Measurements from ENCODE around the gene GMPPB. TPM values are rescaled to one million over a fixed set of nuclear protein-coding genes. Genes with fewer than 3 reads are reported as not detected.
A peak's percentile ranks its signal among the peaks of the same experiment; 100 is the strongest.

GMPPB gene
- polyA plus RNA-seq, 3 donors = 14.7 to 17.6 (median 17.6) TPM

DNA sequence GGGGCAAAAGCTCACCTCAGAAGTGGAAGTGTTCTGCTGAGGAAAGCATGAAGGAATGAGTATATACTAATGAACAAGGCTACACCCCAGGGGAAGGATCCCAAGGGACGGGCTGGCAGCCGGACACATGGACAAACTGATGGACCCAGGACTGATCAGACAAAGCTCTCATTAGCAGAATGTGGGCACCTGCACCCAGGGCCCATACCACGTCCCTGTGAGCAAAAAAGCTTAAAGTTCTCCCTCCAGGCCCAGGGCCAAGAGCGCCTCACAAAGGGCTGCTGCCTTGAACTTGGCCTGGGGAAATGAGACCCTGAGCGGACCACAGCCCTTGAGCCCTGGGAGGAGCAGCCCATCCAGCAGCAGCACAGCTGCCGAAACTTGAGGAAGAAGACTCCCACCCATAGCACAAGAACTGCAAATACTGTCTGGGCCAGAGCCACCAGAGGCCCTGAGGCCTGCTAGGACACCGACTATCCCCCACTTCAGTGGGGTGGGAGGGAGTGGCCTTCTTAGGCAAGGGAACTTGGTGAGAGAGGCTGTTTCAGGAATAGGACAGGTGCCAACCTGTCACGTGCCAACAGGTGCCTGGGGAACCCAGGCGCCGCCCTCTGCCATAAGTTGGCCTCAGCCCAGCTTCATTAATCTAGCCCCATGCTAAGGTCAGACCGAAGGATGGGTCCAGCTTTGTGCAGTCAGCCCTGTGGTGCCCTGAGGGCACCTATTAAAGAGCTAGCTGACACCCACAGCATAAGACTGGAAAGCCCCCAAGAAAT is 2.3 kb upstream of the GMPPB start:
- WGBS (ENCODE audit: insufficient coverage) = 97% methylated on average over 8 of the region's 11 CpGs
- peak overlapping the region in 1 of 2 donors; percentile 92 for H3K27ac ChIP-seq (ENCODE audit: low read depth in 1 of 2, low read length in 2 of 2)
- H3K36me3 Mint-ChIP-seq = peaks cover 37 to 63% of the 10 kb centered on the region in 2 donors

DNA sequence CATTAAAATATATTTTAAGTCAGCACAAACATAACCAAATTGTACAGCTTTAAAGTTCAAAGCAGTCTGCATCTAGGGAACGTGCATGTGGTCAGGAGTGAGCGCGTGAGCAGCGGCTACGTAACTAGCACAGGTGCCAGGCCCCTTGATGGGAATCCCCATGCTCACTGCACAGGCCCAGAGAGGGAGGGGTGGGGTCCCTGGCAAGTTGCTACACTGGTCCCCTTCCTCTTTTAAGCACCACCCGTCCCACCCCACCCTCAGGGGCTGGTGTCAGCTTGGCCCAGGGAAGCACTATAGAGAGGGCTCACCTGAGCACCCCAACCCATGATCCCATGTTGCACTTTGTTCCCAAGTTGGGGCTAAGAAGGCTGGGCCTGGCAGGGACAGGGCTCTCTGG is 835 bp upstream of the GMPPB start:
- peak in 1 of 3 donors; percentile 54 for DNase-seq
- peak overlapping the region; percentile 90 to 97 (median 95) for H3K27ac Mint-ChIP-seq
- no peaks in the 10 kb centered on the region for H3K27me3 Mint-ChIP-seq (ENCODE audit: low read depth in 3 of 3)
- H3K4me3 ChIP-seq (replicated peaks in 1 of 3; ENCODE audit: low read depth in 2 of 3, low read length in 3 of 3) = peak overlapping the region; percentile 46 to 88 (median 53)
- peaks cover 40 to 60% of the 10 kb centered on the region in 2 donors for H3K36me3 ChIP-seq (replicated peaks in 1 of 2; ENCODE audit: control insufficient read depth in 1 of 2, insufficient read depth in 2 of 2, low read length in 2 of 2)
- H3K36me3 Mint-ChIP-seq = peaks cover 38 to 59% of the 10 kb centered on the region in 2 donors
- H3K4me2 ChIP-seq (replicated peaks; ENCODE audit: extremely low read depth, low read length, poor library complexity, severe bottlenecking) = peak overlapping the region; percentile 93
- peak overlapping the region; percentile 92 for H2AFZ ChIP-seq (ENCODE audit: insufficient read depth, low read depth, low read length, poor library complexity, severe bottlenecking)
- H3K27ac ChIP-seq (ENCODE audit: low read depth in 1 of 2, low read length in 2 of 2) = peak overlapping the region; percentile 77 to 92
- H3K27me3 ChIP-seq (ENCODE audit: control insufficient read depth in 2 of 2, insufficient read depth in 2 of 2, low read length in 2 of 2) = no peaks in the 10 kb centered on the region
- WGBS (ENCODE audit: insufficient coverage) = no CpG with 5 or more reads among the region's 6 CpGs
- peaks cover 24% of the 10 kb centered on the region for H3K4me1 Mint-ChIP-seq
- no peaks in the 10 kb centered on the region for H3K9me3 Mint-ChIP-seq
- TF ChIP-seq, protein P1, sequence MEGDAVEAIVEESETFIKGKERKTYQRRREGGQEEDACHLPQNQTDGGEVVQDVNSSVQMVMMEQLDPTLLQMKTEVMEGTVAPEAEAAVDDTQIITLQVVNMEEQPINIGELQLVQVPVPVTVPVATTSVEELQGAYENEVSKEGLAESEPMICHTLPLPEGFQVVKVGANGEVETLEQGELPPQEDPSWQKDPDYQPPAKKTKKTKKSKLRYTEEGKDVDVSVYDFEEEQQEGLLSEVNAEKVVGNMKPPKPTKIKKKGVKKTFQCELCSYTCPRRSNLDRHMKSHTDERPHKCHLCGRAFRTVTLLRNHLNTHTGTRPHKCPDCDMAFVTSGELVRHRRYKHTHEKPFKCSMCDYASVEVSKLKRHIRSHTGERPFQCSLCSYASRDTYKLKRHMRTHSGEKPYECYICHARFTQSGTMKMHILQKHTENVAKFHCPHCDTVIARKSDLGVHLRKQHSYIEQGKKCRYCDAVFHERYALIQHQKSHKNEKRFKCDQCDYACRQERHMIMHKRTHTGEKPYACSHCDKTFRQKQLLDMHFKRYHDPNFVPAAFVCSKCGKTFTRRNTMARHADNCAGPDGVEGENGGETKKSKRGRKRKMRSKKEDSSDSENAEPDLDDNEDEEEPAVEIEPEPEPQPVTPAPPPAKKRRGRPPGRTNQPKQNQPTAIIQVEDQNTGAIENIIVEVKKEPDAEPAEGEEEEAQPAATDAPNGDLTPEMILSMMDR (IDR thresholded peaks at IDR 0.05) = no peak
- H4K20me1 ChIP-seq (ENCODE audit: insufficient read depth, low read length) = peaks cover 19% of the 10 kb centered on the region
- peaks cover 22% of the 10 kb centered on the region for H3K79me2 ChIP-seq (ENCODE audit: insufficient read depth, low read length)
- H3K4me1 ChIP-seq (ENCODE audit: control insufficient read depth in 1 of 2, insufficient read depth in 2 of 2, low read length in 2 of 2) = peaks cover 24 to 31% of the 10 kb centered on the region in 2 donors
- peak overlapping the region; percentile 91 for H3K9ac ChIP-seq (ENCODE audit: insufficient read depth, low read length, poor library complexity, severe bottlenecking)
- H3K4me3 Mint-ChIP-seq = peak overlapping the region; percentile 87 to 95
- intact Hi-C loops (cut with micrococcal nuclease) = loop anchor here (5.0 to 10.0 kb wide), 3 partner anchors 50 to 63 kb away; partner anchors contain the start of genes APEH (in 2 of the 2) and IP6K1 (in 2 of the 2)
- H3K9me3 ChIP-seq (replicated peaks in 1 of 2; ENCODE audit: control insufficient read depth in 1 of 2, insufficient read depth in 1 of 2, low read length in 2 of 2) = no peaks in the 10 kb centered on the region

More for the DNA sequence above, 2.3 kb upstream of the GMPPB start:
- no peak overlapping the region for H3K4me3 Mint-ChIP-seq
- H3K27me3 Mint-ChIP-seq (ENCODE audit: low read depth in 3 of 3) = no peaks in the 10 kb centered on the region
- H3K9ac ChIP-seq (ENCODE audit: insufficient read depth, low read length, poor library complexity, severe bottlenecking) = no peak overlapping the region
- peak in 1 of 3 donors; percentile 2 for DNase-seq
- H3K4me2 ChIP-seq (replicated peaks; ENCODE audit: extremely low read depth, low read length, poor library complexity, severe bottlenecking) = no peak overlapping the region
- peaks cover 42 to 68% of the 10 kb centered on the region in 2 donors for H3K36me3 ChIP-seq (replicated peaks in 1 of 2; ENCODE audit: control insufficient read depth in 1 of 2, insufficient read depth in 2 of 2, low read length in 2 of 2)
- H3K4me1 Mint-ChIP-seq = peaks cover 20% of the 10 kb centered on the region
- no peaks in the 10 kb centered on the region for H3K9me3 ChIP-seq (replicated peaks in 1 of 2; ENCODE audit: control insufficient read depth in 1 of 2, insufficient read depth in 1 of 2, low read length in 2 of 2)
- peaks cover 19 to 25% of the 10 kb centered on the region in 2 donors for H3K4me1 ChIP-seq (ENCODE audit: control insufficient read depth in 1 of 2, insufficient read depth in 2 of 2, low read length in 2 of 2)
- H3K27ac Mint-ChIP-seq = peak overlapping the region in 5 of 7 donors; percentile 10 to 92 (median 27)
- H2AFZ ChIP-seq (ENCODE audit: insufficient read depth, low read depth, low read length, poor library complexity, severe bottlenecking) = no peak overlapping the region
- intact Hi-C loops (cut with micrococcal nuclease) = loop anchor here (10.0 kb wide), 2 partner anchors 51 to 59 kb away; partner anchors contain the start of genes APEH (in 2 of the 2) and IP6K1 (in 1 of the 2)
- no peaks in the 10 kb centered on the region for H3K27me3 ChIP-seq (ENCODE audit: control insufficient read depth in 2 of 2, insufficient read depth in 2 of 2, low read length in 2 of 2)
- peaks cover 11% of the 10 kb centered on the region for H4K20me1 ChIP-seq (ENCODE audit: insufficient read depth, low read length)
- TF ChIP-seq, protein P1 (IDR thresholded peaks at IDR 0.05) = no peak
- H3K79me2 ChIP-seq (ENCODE audit: insufficient read depth, low read length) = peaks cover 17% of the 10 kb centered on the region
- no peak overlapping the region for H3K4me3 ChIP-seq (replicated peaks in 1 of 3; ENCODE audit: low read depth in 2 of 3, low read length in 3 of 3)
- no peaks in the 10 kb centered on the region for H3K9me3 Mint-ChIP-seq

All from CD14-positive monocyte (primary cell).